ENCODE data around the gene CDS1. TPM values are rescaled to one million over a fixed set of nuclear protein-coding genes. Genes with fewer than 3 reads are reported as not detected.

The CDS1 gene
- total RNA-seq = 0.11 and 0.37 TPM in 2 replicates

GRCh38 chr4:84582988-84583875, at the start of gene CDS1:
Gene CDS1 (plus strand): TSS chr4:84583127. CDS start chr4:84583402, 275 bp downstream.

Other genes with a start within 250 kb of the CDS1 start
- gene NKX6-1, start 83.8 kb upstream of the CDS1 start, total RNA-seq = under 0.01 and 0.11 TPM in 2 replicates

Data from uterine smooth muscle cell (primary cell).